Keratinocyte (primary cell): ENCODE results near the gene IVNS1ABP. TPM values are rescaled to one million over a fixed set of nuclear protein-coding genes. Genes with fewer than 3 reads are reported as not detected.

Experiments
- DNase-seq: peaks from one replicate; pipeline ENCODE4 v3.0.0-alpha.2; 2011; ENCODE audit warnings: low read depth, missing footprints, low spot score
- FAIRE-seq: peaks from 2 replicates; lab custom pipeline; 2011; peaks lifted over from hg19 to GRCh38; lab: Jason Lieb, UNC
- H2AFZ ChIP-seq: 2 replicates; pipeline ENCODE4 v1.6.0; 2012; ENCODE audit warnings: low read length, control low read depth, inconsistent platforms; ENCODE audit not compliant: control insufficient read depth
- H3K27ac ChIP-seq: 2 replicates; pipeline ENCODE4 v1.5.1; 2011; ENCODE audit warnings: low read length; ENCODE audit not compliant: control insufficient read depth, insufficient read depth
- H3K27me3 ChIP-seq: 3 replicates; pipeline ENCODE4 v1.6.0; 2011; ENCODE audit warnings: low read length; ENCODE audit not compliant: control insufficient read depth, insufficient read depth; ENCODE audit errors: extremely low read depth
- H3K36me3 ChIP-seq, 2 experiments: 2 replicates in 1 of 2; 3 replicates in 1 of 2; pipeline ENCODE4 v1.5.1; 2011; ENCODE audit warnings: low read length in 2 of 2, mild to moderate bottlenecking in 1 of 2; ENCODE audit not compliant: control insufficient read depth in 2 of 2, insufficient read depth in 2 of 2; ENCODE audit errors: extremely low read depth in 1 of 2
- H3K4me1 ChIP-seq: 3 replicates; pipeline ENCODE4 v1.5.1; 2011; ENCODE audit warnings: low read length; ENCODE audit not compliant: control insufficient read depth, insufficient read depth; ENCODE audit errors: extremely low read depth
- H3K4me2 ChIP-seq: 3 replicates; pipeline ENCODE4 v1.6.0; 2011; ENCODE audit warnings: low read depth, low read length; ENCODE audit not compliant: control insufficient read depth, insufficient read depth; ENCODE audit errors: extremely low read depth
- H3K4me3 ChIP-seq, 3 experiments: fragments of 200-600 bp in 1 of 3; sonication (generic) in 1 of 3; 2 replicates in 2 of 3; 3 replicates in 1 of 3; pipeline ENCODE4 v1.5.1; 2011 to 2016; ENCODE audit warnings: low read length in 3 of 3, mild to moderate bottlenecking in 3 of 3, control low read depth in 2 of 3, inconsistent platforms in 1 of 3, low read depth in 1 of 3, mixed read lengths in 1 of 3, mixed run types in 1 of 3, moderate library complexity in 1 of 3; ENCODE audit not compliant: control insufficient read depth in 2 of 3, insufficient read depth in 2 of 3; ENCODE audit errors: extremely low read depth in 1 of 3
- H3K79me2 ChIP-seq: 2 replicates; pipeline ENCODE4 v1.6.0; 2012; ENCODE audit warnings: low read length; ENCODE audit not compliant: control insufficient read depth, insufficient read depth
- H3K9ac ChIP-seq: 3 replicates; pipeline ENCODE4 v1.6.0; 2011; ENCODE audit warnings: low read length; ENCODE audit not compliant: control insufficient read depth, insufficient read depth; ENCODE audit errors: extremely low read depth
- H3K9me1 ChIP-seq: 3 replicates; pipeline ENCODE4 v1.6.0; 2011; ENCODE audit warnings: low read length; ENCODE audit not compliant: control insufficient read depth, insufficient read depth; ENCODE audit errors: extremely low read depth
- H3K9me3 ChIP-seq: 2 replicates; pipeline ENCODE4 v1.5.1; 2012; ENCODE audit warnings: low read depth, low read length; ENCODE audit not compliant: control insufficient read depth
- H4K20me1 ChIP-seq: 3 replicates; pipeline ENCODE4 v1.6.0; 2011; ENCODE audit warnings: low read length; ENCODE audit not compliant: control insufficient read depth, insufficient read depth; ENCODE audit errors: extremely low read depth
- CTCF ChIP-seq, 3 experiments: IDR thresholded peaks in 1 of 3; conservative IDR thresholded peaks in 1 of 3; optimal IDR thresholded peaks in 1 of 3; 2 replicates in 2 of 3; 3 replicates in 1 of 3; pipeline versions ENCODE3 to v1.5.1; 2011; ENCODE audit warnings: low read length in 3 of 3, mild to moderate bottlenecking in 3 of 3, moderate library complexity in 2 of 3, control low read depth in 1 of 3, inconsistent platforms in 1 of 3; ENCODE audit not compliant: insufficient read depth in 2 of 3; ENCODE audit errors: extremely low read depth in 1 of 3
- EZH2 ChIP-seq: IDR thresholded peaks from one replicate; pipeline ENCODE4 v1.6.1; 2012; ENCODE audit warnings: inconsistent platforms, mild to moderate bottlenecking, low read length, moderate library complexity
- dilution Hi-C: fragments of 300-500 bp; cut with MboI; formaldehyde crosslinking; loops from one replicate; pipeline ENCODE4 v1.7.0; 2020; ENCODE audit warnings: low sequenced_read_pairs; ENCODE audit not compliant: extremely low pct_ligation_motif_present
- polyA plus RNA-seq, 5 experiments: library from polyadenylated mRNA; depleted of rRNA in 3 of 5; stranded (reverse) in 3 of 5; stranded (forward) in 1 of 5; unstranded in 1 of 5; fragments of >200 nt; gene quantifications; 1 replicate in 1 of 5; 2 replicates in 3 of 5; 3 replicates in 1 of 5; pipeline versions ENCODE4 v1.2.1 to v1.2.3, GENCODE V29; 2011 to 2012; ENCODE audit warnings: missing spikeins in 2 of 5, low read depth in 1 of 5, low replicate concordance in 1 of 5

IVNS1ABP gene
- polyA plus RNA-seq, 1 donor (not counting 4 experiments of a cell fraction or from before 2014, with no cell fraction given), result 162 TPM

DNA sequence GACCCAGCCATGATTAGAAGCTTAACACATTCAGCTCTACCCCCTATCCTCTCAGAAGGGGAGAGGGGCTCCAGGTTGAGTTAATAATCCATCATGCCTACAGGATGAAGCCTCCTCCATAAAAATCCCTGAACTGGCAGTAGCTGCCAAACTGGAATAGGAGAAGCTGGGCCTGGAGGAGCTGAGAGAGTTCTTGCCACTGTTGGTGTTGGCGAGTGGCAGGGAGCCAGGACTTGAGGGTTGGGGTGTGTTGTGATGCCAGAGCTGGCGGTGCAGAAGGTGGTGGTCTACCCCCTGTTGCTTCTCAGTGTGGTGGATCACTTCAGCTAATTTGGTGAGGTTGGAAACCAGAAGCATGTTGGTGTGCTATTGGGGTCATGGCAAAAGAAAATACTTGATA is 36.5 kb downstream of the IVNS1ABP start:
- Histone ChIP-seq H3K9me1 (no peaks in the 10 kb centered on the region), H3K9ac (no peak overlapping the region), H3K27ac (no peak overlapping the region), H4K20me1 (no peaks in the 10 kb centered on the region), H3K27me3 (no peaks in the 10 kb centered on the region), H2AFZ (no peak overlapping the region), H3K9me3 (no peaks in the 10 kb centered on the region), H3K4me1 (no peaks in the 10 kb centered on the region), H3K79me2 (no peaks in the 10 kb centered on the region), H3K4me3 (no peak overlapping the region), H3K4me2 (no peak overlapping the region), H3K36me3 (peaks cover 0 to 1% of the 10 kb centered on the region in 2 experiments)
- no peak for TF ChIP-seq CTCF (optimal IDR thresholded peaks at IDR 0.05 in 1 of 3, IDR thresholded peaks at IDR 0.05 in 1 of 3, conservative IDR thresholded peaks at IDR 0.05 in 1 of 3; ENCODE audit: extremely low read depth in 1 of 3, insufficient read depth in 2 of 3, low read length in 3 of 3)
- TF ChIP-seq EZH2, result no peak
- dilution Hi-C loops, result no loop called here
- DNase-seq (no peak), FAIRE-seq (no peak)

DNA sequence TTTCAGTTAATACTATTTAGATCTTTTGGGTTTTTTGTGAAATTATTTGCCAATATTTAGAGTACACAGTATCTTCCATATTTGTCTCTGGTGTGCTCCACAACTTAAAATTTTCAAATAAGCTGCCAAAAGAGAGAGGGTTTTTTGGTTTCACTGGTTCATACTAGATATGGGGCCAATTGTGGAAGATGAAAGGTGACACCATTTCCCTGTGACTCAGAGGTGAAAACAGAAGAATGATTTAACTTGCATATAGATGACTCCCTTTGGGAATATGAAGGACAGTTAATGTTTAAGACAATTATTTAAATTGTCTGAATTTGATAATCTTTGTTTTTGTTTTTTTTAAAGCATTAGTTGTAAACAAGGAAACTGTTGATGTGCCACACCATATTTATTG is 37.5 kb downstream of the IVNS1ABP start:
- no peak overlapping the region for H2AFZ ChIP-seq
- no peak for FAIRE-seq
- no peaks in the 10 kb centered on the region for H3K9me1 ChIP-seq
- no peaks in the 10 kb centered on the region for H4K20me1 ChIP-seq
- no peak overlapping the region for H3K4me3 ChIP-seq
- H3K27ac ChIP-seq, result no peak overlapping the region
- TF ChIP-seq EZH2 (no peak), CTCF (optimal IDR thresholded peaks at IDR 0.05 in 1 of 3, IDR thresholded peaks at IDR 0.05 in 1 of 3, conservative IDR thresholded peaks at IDR 0.05 in 1 of 3; ENCODE audit: extremely low read depth in 1 of 3, insufficient read depth in 2 of 3, low read length in 3 of 3) (no peak)
- H3K9ac ChIP-seq, result no peak overlapping the region
- H3K27me3 ChIP-seq, result no peaks in the 10 kb centered on the region
- H3K9me3 ChIP-seq, result no peaks in the 10 kb centered on the region
- peaks cover 0 to 1% of the 10 kb centered on the region in 2 experiments for H3K36me3 ChIP-seq
- H3K79me2 ChIP-seq, result no peaks in the 10 kb centered on the region
- H3K4me1 ChIP-seq, result no peaks in the 10 kb centered on the region
- dilution Hi-C loops, result no loop called here
- no peak for DNase-seq
- no peak overlapping the region for H3K4me2 ChIP-seq
